Stimulated activated CD4-positive, alpha-beta T cell treated with anti-CD3 and anti-CD28 coated beads, Interleukin-2, amount 100 ng/mL, for 4 hours (primary cell): Measurements from ENCODE around the gene FNDC1.

Source experiments
- DNase-seq: peaks from one replicate; pipeline ENCODE4 v3.0.0-alpha.2; 2020; ENCODE audit warnings: low read depth

FNDC1 gene

DNA sequence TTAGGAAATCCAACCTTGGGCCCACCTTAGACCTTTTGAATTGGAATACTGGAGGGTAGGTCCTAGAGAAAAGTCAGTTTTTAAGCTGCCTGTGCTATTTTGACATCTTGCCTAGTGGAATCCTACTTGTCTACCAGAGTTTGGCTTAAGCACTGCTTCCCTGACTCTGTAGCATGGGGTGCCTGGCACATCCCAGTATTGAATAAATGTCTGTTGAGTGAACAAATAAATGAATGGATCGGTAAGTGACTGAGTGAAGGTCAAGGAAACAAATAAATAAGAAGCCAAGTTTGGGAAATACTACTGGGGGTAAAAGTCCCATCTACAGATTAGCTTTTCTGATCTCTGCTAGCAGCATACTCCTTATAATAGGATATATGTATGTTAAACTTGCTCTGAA is 140.5 kb downstream of the FNDC1 start:
- DNase-seq = no peak

DNA sequence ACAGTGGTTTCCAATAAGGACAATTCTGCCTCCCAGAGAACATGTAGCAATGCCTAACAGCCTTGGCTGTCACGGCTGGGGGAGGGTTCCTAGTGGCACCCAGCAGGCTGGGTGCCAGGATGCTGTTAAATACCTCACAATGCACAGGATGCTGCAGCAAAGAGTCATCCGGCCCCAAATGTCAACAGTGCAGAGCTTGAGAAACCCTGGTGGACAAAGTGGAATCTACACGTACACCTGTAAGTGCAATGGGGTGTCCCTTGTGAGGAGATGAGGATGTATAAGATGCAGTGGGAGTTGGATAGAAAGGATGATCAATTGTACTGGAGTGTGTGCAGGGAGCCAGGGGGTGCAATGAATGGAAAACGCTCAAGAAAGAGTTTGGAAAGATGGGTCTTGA is 142.4 kb downstream of the FNDC1 start:
- no peak for DNase-seq

DNA sequence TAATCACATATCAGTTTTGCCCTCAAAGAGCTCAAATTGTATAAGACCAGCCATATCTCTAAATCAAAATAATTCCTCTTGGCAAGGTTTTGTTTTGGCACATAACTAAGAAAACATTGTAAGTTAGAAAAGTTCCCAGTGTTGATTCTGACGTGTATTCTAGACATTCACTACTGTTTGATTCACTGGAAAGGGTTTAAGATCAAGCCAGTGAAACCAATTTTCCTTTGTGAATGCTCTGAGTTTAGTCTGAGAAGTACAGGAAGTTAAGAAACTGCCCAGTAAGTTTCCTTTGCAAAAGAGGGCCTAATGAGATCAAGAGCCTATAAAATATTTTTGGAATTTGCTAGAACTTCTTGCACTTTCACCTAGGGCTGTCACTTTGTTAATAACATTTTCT is 143.0 kb downstream of the FNDC1 start:
- DNase-seq = no peak

- no peak for DNase-seq
These were observed 143.8 kb downstream of the FNDC1 start for GRCh38 chr6:159313018-159313417.

DNA sequence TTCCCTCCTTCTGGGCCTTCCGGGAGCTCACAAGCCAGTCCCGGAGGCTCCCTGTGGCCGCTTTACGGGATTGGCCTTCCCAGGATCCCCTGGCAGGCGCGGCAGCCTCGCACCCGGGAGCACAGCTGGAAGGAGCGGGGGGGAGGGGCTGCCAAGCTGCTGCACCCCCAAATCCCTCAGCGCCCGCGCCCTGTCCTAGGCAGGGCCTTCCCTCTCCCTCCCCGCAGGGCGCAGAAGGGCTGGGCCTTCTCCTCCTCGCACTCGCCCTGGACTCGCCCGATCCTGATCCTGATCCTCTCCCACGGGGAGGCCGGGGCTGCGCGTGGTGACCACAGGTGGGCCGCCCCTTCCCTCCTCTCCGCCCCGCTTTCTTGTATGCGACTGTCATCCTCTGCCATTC is 146.4 kb downstream of the FNDC1 start:
- DNase-seq = no peak

DNA sequence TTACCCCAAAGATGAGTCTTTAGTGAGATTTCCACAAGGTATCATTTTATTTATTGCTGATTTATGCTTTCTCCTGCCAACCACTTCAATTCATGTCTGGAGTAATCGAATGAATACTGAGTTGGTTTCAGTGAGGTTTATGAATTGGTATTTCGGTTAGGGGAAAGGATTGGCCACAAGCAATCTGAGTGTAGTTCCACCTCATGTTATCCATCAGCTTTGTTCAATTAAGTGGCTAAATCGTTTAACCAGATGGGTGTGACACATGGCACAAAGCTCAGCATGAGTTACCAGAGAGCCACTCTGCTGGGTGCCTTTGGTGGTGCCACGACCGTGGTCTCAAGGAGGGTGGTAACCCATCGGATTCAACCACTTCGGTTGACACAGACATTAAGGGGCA is 148.2 kb downstream of the FNDC1 start:
- no peak for DNase-seq

DNA sequence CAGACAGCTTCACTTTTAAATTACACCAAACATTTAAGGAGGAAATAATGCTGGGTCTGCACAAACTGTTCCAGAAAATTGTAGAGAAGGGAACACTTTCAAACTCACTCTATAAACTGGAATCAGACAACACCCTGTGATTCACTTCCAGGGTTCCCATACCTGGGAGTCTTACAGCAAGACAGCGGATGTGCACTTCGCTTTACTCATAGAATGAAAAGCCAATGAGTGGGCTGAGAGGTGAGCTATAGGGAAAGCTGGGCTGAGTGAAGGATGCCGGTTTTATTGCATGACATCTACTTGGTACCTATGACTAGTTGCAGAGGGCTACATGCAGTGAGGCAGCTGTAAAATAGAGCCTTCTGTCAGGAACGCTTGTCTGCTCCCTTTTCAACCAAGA is 152.1 kb downstream of the FNDC1 start:
- no peak for DNase-seq
